ENCODE results near the gene PLAC9.
"Not testable (repeated sequence)": the region's sequence is repeated elsewhere in the genome, so short reads cannot be mapped to it uniquely, and the experiment has no call there.

PLAC9 gene, protein sequence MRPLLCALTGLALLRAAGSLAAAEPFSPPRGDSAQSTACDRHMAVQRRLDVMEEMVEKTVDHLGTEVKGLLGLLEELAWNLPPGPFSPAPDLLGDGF

DNA sequence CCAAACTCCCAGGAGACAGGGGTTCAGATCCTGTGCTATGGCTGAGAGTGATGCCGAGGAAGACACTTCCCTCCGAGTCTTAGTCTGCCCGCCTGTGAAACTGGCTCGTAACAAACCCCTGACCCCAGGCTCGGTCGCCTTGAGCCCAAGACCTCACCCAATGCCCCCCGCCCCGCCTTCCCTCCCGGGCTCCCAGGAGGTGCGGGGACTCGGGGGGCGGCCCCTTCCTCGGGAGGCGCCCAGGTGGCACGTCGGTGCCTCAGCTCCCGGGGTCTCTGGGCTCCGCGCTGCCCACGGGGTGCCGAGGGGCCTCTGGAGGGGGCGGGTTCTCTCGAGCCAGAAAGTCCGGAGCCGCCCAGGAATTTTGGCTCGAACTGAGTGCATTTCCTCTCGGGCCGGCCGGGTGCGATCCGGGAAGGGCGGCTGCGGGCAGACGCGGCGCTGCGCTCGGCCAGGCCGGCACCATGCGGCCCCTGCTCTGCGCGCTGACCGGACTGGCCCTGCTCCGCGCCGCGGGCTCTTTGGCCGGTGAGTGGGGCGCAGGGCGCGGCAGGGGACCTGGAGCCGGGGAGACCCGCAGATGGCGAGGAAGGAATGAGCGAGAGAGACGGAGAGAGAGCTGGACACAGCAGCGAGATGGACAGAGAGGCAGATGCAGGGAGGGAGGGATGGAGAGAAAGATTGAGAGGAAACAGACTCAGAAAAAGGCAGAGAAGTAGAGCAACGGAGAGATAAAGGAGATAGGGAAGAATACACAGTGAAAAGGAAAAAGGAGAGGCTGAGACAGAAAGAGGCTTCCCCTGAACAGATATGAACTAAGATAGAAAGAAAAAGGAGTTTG lies at the start of gene PLAC9:
TSS of gene PLAC9 (plus strand) at position 432 of the 841 bp plus-strand sequence. CDS start at position 465, 33 bp downstream.
- DNase-seq = peak; percentile 39

DNA sequence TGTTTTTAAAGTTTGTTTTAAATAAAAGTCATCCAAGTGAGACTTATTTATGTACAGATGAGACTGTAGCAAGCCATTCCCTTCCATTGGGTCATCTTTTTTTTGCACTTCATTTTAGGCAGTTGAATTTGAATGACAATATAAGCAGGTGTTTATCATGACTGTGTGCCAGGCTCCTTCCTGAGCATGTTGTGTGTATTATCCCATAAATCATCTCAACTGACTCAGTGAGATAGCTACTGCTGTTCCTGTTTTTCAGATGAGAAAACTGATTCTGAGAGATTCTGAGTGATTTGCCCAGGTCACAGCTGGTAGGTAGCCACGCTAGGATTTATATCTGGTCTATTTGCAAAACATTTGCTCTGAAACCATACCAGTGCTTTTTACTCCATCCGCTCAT lies 42.4 kb upstream of the PLAC9 start:
- peak; percentile 17 for DNase-seq

DNA sequence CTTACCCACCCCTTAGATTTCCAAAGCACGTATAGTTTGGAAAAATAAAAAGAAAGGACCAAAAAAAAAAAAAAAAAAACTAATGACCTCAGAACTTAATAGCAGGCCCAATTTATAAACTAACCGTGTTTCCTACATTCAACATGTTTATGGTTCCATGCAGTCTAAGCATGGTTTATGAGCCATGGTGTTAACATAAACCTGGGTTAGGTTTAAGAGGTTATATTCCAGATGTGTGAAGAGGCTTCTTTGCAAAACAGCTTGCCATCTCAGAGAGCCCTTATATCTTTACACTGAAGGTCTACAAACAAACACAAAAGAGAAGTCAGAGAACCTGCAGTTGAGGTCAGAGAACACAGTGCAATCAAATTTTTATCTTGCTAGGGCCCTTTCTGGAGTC lies 38.3 kb upstream of the PLAC9 start:
- no peak for DNase-seq

DNA sequence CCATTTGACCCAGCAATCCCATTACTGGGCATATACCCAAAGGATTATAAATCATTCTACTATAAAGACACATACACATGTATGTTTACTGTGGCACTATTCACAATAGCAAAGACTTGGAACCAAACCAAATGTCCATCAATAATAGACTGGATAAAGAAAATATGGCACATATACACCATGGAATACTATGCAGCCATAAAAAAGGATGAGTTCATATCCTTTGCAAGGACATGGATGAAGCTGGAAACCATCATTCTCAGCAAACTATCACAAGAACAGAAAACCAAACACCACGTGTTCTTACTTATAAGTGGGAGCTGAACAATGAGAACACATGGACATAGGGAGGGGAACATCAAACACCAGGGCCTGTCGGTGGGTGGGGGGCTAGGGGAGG lies 34.3 kb upstream of the PLAC9 start:
- not testable (repeated sequence) for DNase-seq

DNA sequence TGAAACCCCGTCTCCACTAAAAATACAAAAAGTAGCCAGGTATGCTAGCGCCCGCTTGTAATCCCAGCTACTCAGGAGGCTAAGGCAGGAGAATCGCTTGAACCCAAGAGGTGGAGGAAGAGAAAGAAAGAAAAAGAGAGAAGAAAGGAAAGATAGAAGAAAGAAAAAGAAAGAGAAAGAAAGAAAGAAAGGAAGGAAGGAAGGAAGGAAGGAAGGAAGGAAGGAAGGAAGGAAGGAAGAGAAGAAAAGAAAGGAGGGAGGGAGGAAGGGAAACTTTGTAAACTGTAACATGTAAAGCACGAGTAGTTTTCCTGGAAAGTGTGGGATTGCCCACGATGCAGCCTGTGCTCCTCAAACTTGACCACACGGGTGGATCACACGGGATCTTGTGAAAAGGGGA lies 33.2 kb upstream of the PLAC9 start:
- not testable (repeated sequence) for DNase-seq

DNA sequence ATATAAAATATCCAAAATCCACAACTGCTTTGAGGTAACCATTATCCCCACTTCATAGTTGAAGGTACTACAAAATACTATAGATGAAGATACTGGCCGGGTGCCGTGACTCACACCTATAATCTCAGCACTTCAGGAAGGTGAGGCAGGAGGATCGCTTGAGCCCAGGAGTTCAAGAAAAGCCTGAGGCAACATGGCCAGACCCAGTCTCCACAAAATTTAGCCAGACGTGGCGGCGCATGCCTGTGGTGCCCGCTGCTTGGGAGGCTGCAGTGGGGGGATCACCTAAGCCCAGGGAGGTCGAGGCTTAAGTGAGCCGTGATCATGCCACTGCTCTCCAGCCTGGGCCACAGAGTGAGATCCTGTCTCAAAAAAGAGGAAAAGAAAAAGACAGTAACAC lies 32.4 kb upstream of the PLAC9 start:
- DNase-seq = no peak

DNA sequence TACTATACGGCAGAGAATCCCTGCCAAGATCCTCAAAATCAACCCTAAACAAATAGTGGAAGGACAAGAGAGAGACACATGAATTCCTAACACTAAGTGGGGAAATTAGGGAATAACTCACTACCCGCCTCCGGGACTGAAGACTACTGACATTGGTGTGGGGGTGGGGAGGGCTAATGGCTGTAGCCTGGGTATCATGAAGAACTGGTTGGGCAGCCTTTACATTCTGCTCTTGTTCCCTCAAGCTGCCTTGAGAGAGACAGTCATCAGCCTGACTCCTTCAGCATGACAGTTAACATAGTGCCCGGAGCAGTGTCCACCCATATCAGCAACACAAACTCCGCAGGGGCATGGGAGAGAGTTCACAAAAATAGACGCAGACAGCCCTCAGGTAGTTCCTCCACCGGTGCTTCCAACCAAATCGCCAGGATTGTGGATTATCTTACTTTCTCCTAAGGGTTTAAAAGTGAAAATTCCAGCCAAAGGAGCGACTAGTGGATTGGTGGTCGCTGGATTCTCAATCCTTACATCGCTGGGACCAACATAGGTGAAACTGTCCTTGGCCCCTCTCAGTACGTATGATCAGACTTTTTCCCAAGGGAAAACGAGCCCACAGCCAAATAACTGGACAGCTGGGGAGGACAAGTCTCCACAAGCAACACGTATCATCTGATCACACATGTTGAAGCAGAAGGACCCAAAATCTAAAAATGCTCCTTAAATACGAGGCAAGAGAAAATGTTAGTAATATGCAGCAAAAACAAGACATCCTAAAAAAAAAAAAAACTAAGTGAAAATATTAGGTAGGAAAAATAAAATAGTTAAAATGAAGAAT lies 31.5 kb upstream of the PLAC9 start:
- DNase-seq = peak; percentile 82

DNA sequence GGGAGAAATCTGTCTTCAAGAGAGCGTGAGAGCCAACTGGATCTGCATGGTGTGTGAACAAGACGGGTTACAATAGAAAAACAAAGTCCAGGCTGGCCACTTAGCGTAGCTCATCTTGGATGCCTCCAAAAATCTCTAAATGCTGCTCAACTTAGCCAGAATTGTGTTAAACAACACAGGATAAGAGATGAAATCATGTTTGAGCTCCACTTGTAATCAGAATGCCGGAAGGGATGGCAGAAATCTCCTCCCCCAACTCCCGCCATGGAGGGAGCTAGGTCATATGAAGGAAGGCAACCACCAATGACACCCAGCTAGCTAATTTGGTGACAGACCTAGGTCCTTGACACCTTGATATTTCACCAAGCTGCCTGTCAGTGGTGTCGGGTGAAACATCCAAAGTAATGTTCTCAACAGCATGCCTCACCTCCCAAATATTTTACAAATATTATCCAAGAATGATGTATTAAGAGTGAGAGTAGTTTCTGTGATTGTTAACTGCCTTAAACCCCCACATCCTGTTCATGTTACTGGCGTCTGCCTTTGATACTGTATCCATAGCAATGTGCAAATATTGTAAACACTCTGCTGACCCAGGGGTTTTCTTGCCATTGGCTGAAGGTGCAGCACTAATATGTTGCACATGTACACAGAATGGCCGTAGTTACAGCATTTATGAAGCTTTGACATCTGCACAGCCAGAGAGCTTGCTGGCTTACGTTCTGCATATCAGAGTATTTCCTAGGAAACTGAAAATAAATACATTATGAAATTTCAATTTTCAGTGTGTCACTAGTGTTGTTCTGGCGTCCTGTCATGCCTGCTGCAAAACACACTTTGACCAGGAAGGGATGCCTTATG lies 28.2 kb upstream of the PLAC9 start:
- peak; percentile 51 for DNase-seq

DNA sequence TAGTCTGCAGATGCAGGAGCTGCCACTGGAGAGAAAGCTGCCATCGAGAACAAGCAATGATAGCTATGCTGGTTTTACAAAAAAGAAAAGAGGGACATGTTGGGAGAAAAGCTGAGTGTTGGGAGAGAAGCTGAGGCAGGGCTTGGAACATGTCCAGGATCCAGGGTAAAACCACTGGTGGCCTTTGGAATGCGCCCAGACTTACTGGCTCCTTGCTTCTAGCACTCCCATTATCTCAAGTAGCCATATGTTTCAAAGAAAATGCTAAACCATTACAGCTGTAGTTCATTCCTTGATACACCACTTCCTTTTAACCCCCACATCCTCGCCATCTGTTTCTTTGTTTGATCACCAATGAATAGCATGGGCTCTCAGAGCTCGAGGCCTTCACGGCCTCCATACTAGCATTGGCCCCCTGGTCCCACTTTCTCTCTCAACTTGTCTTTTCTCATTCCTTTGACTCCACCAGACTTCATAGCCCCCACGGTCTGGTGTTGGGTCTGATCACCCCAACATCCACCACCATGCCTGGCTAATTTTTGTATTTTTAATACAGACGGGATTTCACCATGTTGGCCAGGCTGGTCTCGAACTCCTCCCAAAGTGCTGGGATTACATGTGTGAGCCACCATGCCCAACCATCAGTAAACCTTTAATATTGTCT lies 23.8 kb upstream of the PLAC9 start:
- DNase-seq = no peak

DNA sequence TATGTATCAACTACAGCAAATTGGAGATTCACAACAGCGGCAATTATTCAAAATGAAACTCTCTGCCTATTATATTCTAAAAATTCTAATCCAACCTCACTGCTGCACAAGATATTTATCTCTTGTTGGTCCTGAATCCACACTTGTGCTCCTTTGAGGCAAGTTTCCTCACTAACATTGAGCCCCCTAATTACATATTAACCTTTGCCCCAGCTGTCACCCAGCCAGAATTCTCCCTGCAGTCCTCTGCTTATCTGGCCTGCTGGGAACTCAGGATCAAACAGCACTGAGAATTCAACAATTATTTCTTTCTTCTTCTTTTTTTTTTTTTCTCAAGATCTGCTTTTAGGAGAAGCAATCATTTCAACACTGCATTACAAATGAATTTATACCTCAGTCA lies 21.5 kb upstream of the PLAC9 start:
- no peak for DNase-seq

DNA sequence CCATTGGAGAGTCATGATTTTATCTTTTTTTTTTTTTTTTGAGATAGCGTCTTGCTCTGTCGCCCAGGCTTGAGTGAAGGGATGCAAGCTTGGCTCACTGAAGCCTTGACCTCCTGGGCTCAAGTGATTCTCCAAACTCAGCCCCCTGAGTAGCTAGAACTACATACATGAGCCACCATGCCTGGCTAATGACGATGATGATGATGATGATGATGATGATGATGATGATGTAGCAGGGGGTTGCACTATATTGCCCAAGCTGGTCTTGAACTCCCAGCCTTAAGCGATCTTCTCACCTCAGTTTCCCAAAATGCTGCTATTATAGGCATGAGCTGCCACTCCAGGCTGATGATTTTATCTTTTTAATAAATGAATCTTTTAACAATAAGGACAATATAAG lies 13.9 kb upstream of the PLAC9 start:
- no peak for DNase-seq

DNA sequence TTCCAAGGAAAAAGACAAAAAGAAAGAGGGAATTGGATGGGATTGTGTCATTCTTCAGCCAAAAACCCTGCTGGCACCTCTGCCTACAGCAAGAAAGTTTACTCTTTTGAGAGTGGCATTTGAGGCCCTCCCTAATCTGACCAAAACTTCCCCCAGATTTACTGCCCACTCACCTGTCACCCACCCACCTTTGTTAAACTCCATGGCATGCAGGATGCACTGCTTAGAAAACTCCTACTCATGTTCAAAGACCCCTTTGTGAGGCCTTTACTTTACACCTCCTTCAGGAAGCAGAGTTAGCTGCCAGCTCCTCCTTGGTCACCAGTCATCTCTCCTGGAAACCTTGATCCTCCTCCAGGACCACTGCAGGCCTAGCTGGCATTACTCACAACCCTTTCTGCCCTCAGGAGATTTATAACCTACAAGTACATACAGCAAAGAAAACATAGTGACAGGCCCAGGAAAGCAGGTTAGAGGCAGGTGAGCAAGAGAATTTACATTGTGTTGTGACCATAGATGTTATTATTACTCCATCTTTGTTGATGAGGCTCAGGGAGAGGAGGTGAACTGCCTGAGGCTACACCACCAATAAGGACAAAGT lies 10.3 kb upstream of the PLAC9 start:
- DNase-seq = no peak

DNA sequence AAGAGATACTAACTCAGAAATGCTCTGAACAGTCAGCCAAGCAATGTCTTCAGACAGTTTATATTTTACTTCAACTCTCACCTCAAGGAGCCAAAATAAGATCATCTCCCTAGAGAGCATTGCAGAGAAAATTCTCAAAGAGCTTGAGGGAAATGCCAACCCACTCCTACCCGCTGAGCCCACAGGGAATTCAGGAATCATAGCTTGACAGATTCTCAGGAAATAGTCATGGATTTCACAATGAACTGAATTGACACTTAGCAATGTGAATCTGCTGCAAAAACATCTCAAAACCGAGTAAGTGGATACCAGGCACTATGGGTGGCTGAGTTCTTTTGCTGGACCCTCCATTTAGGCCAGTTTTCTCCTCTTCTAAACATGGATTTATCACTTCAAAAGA lies 9.8 kb upstream of the PLAC9 start:
- DNase-seq = no peak

DNA sequence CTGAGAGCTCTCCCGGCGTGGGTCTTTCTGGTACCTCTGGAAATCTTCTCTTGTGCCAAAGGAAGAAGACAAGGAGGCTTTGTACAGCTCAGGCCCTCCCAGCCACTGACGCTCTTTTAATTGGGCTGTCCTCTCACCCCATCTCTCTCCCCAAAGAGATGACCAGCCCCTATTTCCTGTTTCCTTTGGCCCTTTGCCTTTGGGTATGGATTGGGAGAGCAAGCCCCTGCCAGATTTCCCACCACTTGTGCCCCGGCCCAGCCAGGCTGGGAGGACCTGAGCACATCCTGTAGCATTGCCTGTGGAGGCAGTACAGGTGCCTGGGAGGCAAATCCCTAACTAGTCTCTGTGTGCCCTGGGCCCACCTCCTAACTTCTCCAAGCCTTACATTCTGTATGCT lies 5.7 kb upstream of the PLAC9 start:
- no peak for DNase-seq

DNA sequence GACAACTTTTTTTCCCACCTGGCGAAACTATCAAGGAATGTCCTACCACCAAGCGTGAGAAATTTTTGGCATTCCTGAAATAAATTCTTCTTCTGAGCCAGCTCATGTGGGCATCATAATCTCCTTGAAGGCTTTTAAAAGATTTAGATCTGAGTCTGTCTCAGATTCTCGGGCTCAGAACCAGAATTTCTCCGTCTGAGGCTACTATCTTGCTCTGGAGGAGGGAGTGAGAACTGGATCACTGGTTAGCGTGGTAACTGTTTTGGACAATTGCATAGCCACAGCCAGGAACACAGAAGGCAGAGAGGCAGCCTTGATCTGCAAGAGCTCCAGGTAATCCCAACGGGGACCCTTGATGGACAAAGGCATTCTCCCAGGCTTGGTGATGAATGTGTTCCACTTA lies 1.0 kb upstream of the PLAC9 start:
- no peak for DNase-seq

DNA sequence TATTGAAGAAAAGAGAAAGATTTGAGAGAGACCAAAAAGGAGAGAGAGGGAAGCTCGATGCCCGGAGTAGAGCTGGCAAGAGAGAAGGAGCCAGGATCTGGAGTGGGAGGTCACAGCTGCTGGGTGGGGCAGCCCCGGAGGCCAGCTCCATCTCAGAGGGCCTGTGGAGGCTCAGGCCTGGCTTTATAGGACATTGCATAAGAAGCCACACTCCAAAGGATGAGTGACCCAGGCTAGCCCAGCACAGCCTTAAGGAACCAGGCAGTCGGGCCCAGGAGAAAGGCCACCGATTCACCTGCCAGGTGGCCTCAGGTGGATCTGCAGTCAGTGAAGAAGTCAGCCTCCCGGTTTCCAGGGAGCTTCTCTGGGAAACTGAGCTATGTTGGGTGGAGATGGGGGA lies 676 bp downstream of the PLAC9 start:
- peak; percentile 27 for DNase-seq

DNA sequence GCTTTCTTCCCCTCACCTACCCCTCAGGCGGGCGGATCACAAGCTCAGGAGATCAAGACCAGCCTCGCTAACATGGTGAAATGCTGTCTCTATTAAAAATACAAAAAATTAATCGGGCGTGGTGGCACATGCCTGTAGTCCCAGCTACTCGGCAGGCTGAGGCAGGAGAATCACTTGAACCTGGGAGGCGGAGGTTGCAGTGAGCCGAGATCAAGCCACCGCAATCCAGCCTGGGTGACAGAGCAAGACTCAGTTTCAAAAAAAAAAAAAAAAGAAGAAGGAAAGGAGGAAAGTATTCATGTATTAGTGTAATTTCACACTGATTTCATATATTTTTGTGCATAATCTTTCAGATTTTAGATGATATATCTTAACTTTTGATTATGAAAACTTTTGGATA lies 1.2 kb downstream of the PLAC9 start:
- not testable (repeated sequence) for DNase-seq

DNA sequence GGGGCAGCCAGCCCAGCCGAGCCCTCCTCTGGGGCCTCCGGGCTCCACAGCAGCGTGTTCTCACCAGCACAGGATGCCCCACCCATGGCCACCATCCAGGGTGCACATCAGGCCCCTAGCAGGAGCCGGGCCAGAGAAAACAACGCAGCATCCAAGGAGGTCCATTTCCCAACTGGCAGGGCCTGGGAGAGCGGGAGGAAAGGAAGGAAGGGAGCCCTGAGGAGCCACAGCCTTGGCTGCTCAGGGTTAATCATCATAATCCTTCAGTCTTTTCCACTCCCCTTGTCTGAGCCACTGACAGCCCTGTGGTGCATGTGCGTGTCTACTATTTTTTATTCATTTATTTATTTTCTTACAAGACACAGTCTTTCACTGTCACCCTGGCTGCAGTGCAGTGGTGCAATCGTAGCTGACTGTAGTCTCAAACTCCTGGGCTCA lies 3.6 kb downstream of the PLAC9 start:
- no peak for DNase-seq

DNA sequence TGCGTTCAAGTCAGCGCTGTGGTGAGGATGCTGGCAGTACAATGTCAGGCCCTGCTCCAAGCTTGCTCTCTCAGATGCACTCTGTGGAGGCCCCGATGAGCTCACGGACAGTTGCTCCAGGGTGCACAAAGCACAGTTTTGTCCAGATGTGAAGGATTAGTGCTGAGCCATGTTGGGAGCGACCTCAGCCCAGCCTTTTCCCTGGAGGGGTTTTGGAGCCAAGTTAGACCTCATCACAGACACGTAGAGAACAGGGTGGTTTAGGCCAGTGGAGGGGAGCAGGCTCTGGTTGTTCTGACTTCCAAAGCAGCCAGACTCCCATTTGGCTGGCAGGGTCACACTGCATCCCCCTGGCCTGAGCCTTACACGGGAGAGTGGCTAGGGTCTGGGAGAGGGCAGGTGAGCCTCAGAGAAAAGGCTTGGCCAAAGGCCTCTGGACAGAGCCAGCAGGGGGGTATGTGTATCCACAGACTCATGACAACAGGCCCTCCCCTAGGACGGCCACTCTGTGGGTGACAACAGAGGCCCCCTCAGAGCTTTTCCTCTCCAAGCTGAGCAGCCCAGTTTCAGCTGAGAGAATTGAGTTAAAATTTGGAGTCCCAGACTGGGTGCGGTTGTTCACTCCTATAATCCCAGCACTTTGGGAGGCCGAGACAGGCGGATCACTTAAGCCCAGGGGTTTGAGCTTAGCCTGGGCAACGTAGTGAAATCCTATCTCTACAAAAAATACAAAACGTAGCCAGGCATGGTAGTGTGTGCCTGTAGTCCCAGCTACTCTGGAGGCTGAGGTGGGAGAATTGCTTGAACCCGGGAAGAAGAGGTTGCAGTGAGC lies 4.7 kb downstream of the PLAC9 start:
- DNase-seq = no peak

DNA sequence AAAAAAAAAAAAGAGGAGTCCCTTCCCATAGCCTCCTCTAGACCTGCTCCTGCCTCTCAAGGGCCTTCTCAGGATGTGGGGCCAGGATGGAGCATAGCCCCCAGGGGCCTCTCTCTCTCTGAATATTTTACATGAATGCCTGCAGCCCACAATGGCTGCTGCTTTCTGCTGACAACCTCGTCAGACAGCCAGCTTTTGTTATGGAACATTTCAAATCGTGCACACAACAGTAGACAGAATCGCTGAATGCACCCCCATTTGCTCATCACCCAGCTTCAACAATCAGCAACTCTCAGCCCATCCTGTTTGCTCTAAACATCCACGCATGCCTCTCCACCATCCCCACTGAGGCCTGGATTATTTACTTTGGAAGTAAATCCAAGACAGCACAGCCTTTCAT lies 5.4 kb downstream of the PLAC9 start:
- no peak for DNase-seq

DNA sequence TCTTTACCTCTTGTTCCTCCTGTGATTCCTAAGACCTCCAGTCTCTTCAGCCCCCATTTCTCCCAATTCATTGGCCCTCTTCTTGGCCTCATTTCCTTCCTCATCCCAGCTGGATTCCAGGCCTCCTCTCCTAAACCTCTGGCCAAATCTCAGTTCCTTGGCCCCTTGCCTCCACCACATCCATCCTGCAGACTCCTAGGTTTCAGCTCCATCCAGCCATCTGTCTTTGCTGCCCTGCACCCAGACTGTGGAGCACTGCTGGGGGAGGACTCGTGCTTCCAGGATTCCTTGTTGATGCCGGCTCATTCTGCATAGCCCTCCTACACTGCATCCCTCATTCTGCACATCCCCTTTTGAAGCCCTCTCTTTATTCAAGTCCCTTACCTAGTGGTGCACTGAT lies 6.7 kb downstream of the PLAC9 start:
- no peak for DNase-seq

Data from DMS53 (cell line).